HCT116 (cell line): Measurements from ENCODE around the gene RAB4B. TPM values are rescaled to one million over a fixed set of nuclear protein-coding genes. Genes with fewer than 3 reads are reported as not detected.

ENCODE experiments used
- ATAC-seq: fragments of 200-7000 bp; cut with Tn5 transposase; 2 replicates; pipeline ENCODE4 v1.9.1; 2020; ENCODE audit warnings: mild to moderate bottlenecking, moderate library complexity
- BruUV-seq: library from RNA; stranded (reverse); fragments of 400-500 nt; replicated peaks from 2 replicates; lab custom pipeline; 2021; lab: Mats Ljungman, UMichigan
- CTCF ChIA-PET: fragments of 300-600 bp; sonication (Branson Sonifier 250); formaldehyde crosslinking; loops from one replicate; lab custom pipeline; 2021; ENCODE audit warnings: antibody characterized with exemption; lab: Charles Lee
- POLR2A ChIA-PET: fragments of 300-600, 350-600 bp; sonication (Branson Sonifier 250); formaldehyde crosslinking; loops from one replicate; lab custom pipeline; 2021; ENCODE audit warnings: antibody characterized with exemption; lab: Charles Lee
- RAD21 ChIA-PET, 2 experiments: fragments of 300-600 bp; sonication (Branson Sonifier 250); formaldehyde crosslinking; loops; one replicate each; lab custom pipeline; 2023; ENCODE audit warnings: low total read pairs in 2 of 2; ENCODE audit not compliant: uncharacterized antibody in 2 of 2, unreplicated experiment in 2 of 2, low non-redundant PET in 1 of 2; lab: Charles Lee
- DNase-seq: peaks from one replicate; pipeline ENCODE4 v3.0.0-alpha.2; 2010; ENCODE audit warnings: low read depth, low spot score
- H2AFZ ChIP-seq: fragments of 200-600 bp; shearing (Covaris generic), sonication (generic); 2 replicates; pipeline ENCODE4 v1.6.1; 2017; ENCODE audit warnings: low read depth, mixed run types, mixed read lengths, antibody characterized with exemption, low read length; ENCODE audit not compliant: poor library complexity, severe bottlenecking
- H3K27ac ChIP-seq: 2 replicates; pipeline ENCODE4 v1.5.1; 2012; ENCODE audit warnings: low read depth, low read length
- H3K27me3 ChIP-seq: fragments of 200-600 bp; sonication (generic); 2 replicates; pipeline ENCODE4 v1.6.1; 2016; ENCODE audit warnings: mixed run types, low read length, mixed read lengths; ENCODE audit not compliant: insufficient read depth
- H3K36me3 ChIP-seq, 2 experiments: fragments of 200-500 bp in 1 of 2; fragments of 200-600 bp in 1 of 2; sonication (Bioruptor generic) in 1 of 2; sonication (generic) in 1 of 2; 2 replicates each; pipeline versions ENCODE4 v1.5.1 to v1.6.1; 2014 to 2016; ENCODE audit warnings: low read length in 2 of 2, inconsistent platforms in 1 of 2, mixed read lengths in 1 of 2, mixed run types in 1 of 2; ENCODE audit not compliant: insufficient read depth in 2 of 2, control insufficient read depth in 1 of 2
- H3K4me1 ChIP-seq, 2 experiments: fragments of 200-600 bp in 1 of 2; sonication (generic) in 1 of 2; 2 replicates each; pipeline versions ENCODE4 v1.5.1 to v1.6.1; 2012 to 2017; ENCODE audit warnings: low read length in 2 of 2, inconsistent platforms in 1 of 2, mild to moderate bottlenecking in 1 of 2, mixed read lengths in 1 of 2, mixed run types in 1 of 2, moderate library complexity in 1 of 2; ENCODE audit not compliant: insufficient read depth in 2 of 2, control insufficient read depth in 1 of 2
- H3K4me2 ChIP-seq: fragments of 200-600 bp; sonication (generic); 2 replicates; pipeline ENCODE4 v1.6.1; 2017; ENCODE audit warnings: mixed run types, low read length, mixed read lengths
- H3K4me3 ChIP-seq, 2 experiments: fragments of 200-600 bp in 1 of 2; sonication (generic) in 1 of 2; replicated peaks in 1 of 2; 2 replicates each; pipeline ENCODE4 v1.5.1; 2011 to 2016; ENCODE audit warnings: low read length in 2 of 2, control low read depth in 1 of 2, low read depth in 1 of 2, mild to moderate bottlenecking in 1 of 2, mixed read lengths in 1 of 2, mixed run types in 1 of 2
- H3K79me2 ChIP-seq: fragments of 200-600 bp; sonication (generic); 2 replicates; pipeline ENCODE4 v1.6.1; 2017; ENCODE audit warnings: mild to moderate bottlenecking, mixed run types, low read length, moderate library complexity, mixed read lengths; ENCODE audit not compliant: insufficient read depth
- H3K9ac ChIP-seq: fragments of 200-600 bp; sonication (generic); 2 replicates; pipeline ENCODE4 v1.6.1; 2016; ENCODE audit warnings: low read length, mixed read lengths
- H3K9me2 ChIP-seq: fragments of 200-600 bp; sonication (generic), shearing (Covaris generic); 2 replicates; pipeline ENCODE4 v1.6.1; 2017; ENCODE audit warnings: mixed run types, mild to moderate bottlenecking, moderate library complexity; ENCODE audit not compliant: insufficient read depth
- H3K9me3 ChIP-seq, 2 experiments: fragments of 200-500 bp in 1 of 2; fragments of 200-600 bp in 1 of 2; sonication (Bioruptor generic) in 1 of 2; sonication (generic) in 1 of 2; 2 replicates each; pipeline ENCODE4 v1.6.1; 2014 to 2017; ENCODE audit warnings: low read length in 2 of 2, mixed read lengths in 2 of 2, inconsistent platforms in 1 of 2, low read depth in 1 of 2, mild to moderate bottlenecking in 1 of 2, mixed run types in 1 of 2, moderate library complexity in 1 of 2; ENCODE audit not compliant: control insufficient read depth in 1 of 2, insufficient read depth in 1 of 2
- H4K20me1 ChIP-seq: fragments of 200-600 bp; sonication (generic), shearing (Covaris generic); 2 replicates; pipeline ENCODE4 v1.6.1; 2017; ENCODE audit warnings: mixed run types, mild to moderate bottlenecking, moderate library complexity; ENCODE audit not compliant: insufficient read depth
- CBX3 ChIP-seq: IDR thresholded peaks from 2 replicates; pipeline ENCODE4 v1.6.1; 2012; ENCODE audit warnings: low read depth
- CEBPB ChIP-seq: IDR thresholded peaks from 2 replicates; pipeline ENCODE4 v1.6.1; 2012; ENCODE audit warnings: low read depth
- EGR1 ChIP-seq: IDR thresholded peaks from 2 replicates; pipeline ENCODE4 v1.6.1; 2012; ENCODE audit warnings: low read depth
- ELF1 ChIP-seq: IDR thresholded peaks from 2 replicates; pipeline ENCODE4 v1.6.1; 2012; ENCODE audit warnings: low read depth, borderline replicate concordance
- EZH2 ChIP-seq: fragments of 200-600 bp; sonication (generic); IDR thresholded peaks from 2 replicates; pipeline ENCODE4 v1.6.1; 2017; ENCODE audit warnings: antibody characterized with exemption, mixed run types
- EZH2phosphoT487 ChIP-seq: fragments of 200-600 bp; IDR thresholded peaks from 2 replicates; pipeline ENCODE4 v1.6.1; 2018; ENCODE audit warnings: antibody characterized with exemption, borderline replicate concordance
- FOSL1 ChIP-seq: IDR thresholded peaks from 2 replicates; pipeline ENCODE4 v1.6.1; 2012; ENCODE audit warnings: low read depth
- JUND ChIP-seq: IDR thresholded peaks from 2 replicates; pipeline ENCODE4 v1.6.1; 2012
- POLR2A ChIP-seq: IDR thresholded peaks from 2 replicates; pipeline ENCODE4 v1.7.0; 2011; ENCODE audit warnings: borderline replicate concordance; ENCODE audit not compliant: insufficient read depth, insufficient read length; ENCODE audit errors: extremely low read depth
- POLR2AphosphoS5 ChIP-seq: IDR thresholded peaks from 2 replicates; pipeline ENCODE4 v1.6.1; 2011; ENCODE audit warnings: mild to moderate bottlenecking, low read depth, low read length, moderate library complexity
- SIN3A ChIP-seq: IDR thresholded peaks from 2 replicates; pipeline ENCODE4 v1.6.1; 2012; ENCODE audit warnings: low read depth
- SRF ChIP-seq: IDR thresholded peaks from 2 replicates; pipeline ENCODE4 v1.6.1; 2012; ENCODE audit warnings: low read depth
- YY1 ChIP-seq: IDR thresholded peaks from 2 replicates; pipeline ENCODE4 v1.6.1; 2011; ENCODE audit warnings: low read length, low read depth, moderate library complexity, mild to moderate bottlenecking; ENCODE audit not compliant: insufficient replicate concordance; ENCODE audit errors: extremely low read depth
- ZFX ChIP-seq: fragments of 450-650 bp; IDR thresholded peaks from 2 replicates; pipeline ENCODE4 v1.6.1; 2017
- intact Hi-C: fragments of 100-400 bp; cut with micrococcal nuclease; formaldehyde crosslinking; loops from 2 replicates; pipeline ENCODE4 v1.10.0; 2022
- total RNA-seq: library from RNA; stranded (reverse); gene quantifications from one replicate; pipeline ENCODE4 v1.2.1, GENCODE V29; 2021; ENCODE audit not compliant: unreplicated experiment
- TF ChIP-seq, protein P1 (sequence below): IDR thresholded peaks from 2 replicates; pipeline ENCODE4 v1.6.1; 2012; ENCODE audit warnings: low read depth
- TF ChIP-seq, protein P2 (sequence below): IDR thresholded peaks from 2 replicates; pipeline ENCODE4 v1.6.1; 2012
- TF ChIP-seq, protein P3 (sequence below): IDR thresholded peaks from 2 replicates; pipeline ENCODE4 v1.6.1; 2012
- TF ChIP-seq, protein P4 (sequence below): IDR thresholded peaks from 2 replicates; pipeline ENCODE4 v1.6.1; 2011; ENCODE audit warnings: mild to moderate bottlenecking, low read length, moderate library complexity; ENCODE audit not compliant: insufficient replicate concordance; ENCODE audit errors: extremely low read depth

The RAB4B gene
- total RNA-seq, 1 experiment from 2014 or later = 18.7 TPM

DNA sequence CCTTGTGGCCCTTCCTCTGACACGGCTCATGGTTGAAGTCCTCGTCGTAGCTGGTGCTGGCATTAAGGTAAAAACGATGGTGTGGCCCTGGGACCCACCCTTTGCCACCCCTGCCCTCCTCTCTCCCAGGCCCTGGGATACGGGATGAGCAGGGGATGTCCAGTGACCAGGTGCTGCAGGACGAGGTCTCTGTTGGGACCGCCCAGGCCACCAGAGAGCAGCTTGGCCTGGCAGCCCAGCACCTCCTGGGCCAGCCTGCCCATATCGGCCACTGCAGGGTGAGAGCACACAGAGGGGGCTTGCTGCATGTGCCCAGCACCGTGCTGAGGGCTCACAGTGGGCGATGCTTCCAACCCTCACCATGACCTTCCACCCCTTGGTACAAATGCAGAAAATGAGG is 34.1 kb upstream of the RAB4B start:
- CTCF ChIA-PET = interaction anchor here (1.2 kb wide), 2 partner anchors 12 to 34 kb away, joined by 3 read pairs; partner anchors contain the start of gene RAB4B
- Histone ChIP-seq H3K9me2 (no peaks in the 10 kb centered on the region), H2AFZ (no peak overlapping the region)

More for the DNA sequence above, 34.1 kb upstream of the RAB4B start:
- ChIA-PET RAD21 (no interaction called here), POLR2A (interaction anchor here (1.1 kb wide), 1 partner anchor 10 kb away, joined by 3 read pairs; no protein-coding TSS in a partner anchor)
- ATAC-seq (no peak), DNase-seq (no peak)
- no peaks in the 10 kb centered on the region for H3K36me3 ChIP-seq
- intact Hi-C loops = no loop called here
- H3K9me3 ChIP-seq = no peaks in the 10 kb centered on the region
- BruUV-seq = no TSS peak
- no peaks in the 10 kb centered on the region for H3K27me3 ChIP-seq
- H3K27ac ChIP-seq = no peak overlapping the region
- H3K9ac ChIP-seq = no peak overlapping the region
- no peak for TF ChIP-seq CBX3
- TF ChIP-seq POLR2A = no peak
- TF ChIP-seq YY1 = no peak
- TF ChIP-seq, protein P1, sequence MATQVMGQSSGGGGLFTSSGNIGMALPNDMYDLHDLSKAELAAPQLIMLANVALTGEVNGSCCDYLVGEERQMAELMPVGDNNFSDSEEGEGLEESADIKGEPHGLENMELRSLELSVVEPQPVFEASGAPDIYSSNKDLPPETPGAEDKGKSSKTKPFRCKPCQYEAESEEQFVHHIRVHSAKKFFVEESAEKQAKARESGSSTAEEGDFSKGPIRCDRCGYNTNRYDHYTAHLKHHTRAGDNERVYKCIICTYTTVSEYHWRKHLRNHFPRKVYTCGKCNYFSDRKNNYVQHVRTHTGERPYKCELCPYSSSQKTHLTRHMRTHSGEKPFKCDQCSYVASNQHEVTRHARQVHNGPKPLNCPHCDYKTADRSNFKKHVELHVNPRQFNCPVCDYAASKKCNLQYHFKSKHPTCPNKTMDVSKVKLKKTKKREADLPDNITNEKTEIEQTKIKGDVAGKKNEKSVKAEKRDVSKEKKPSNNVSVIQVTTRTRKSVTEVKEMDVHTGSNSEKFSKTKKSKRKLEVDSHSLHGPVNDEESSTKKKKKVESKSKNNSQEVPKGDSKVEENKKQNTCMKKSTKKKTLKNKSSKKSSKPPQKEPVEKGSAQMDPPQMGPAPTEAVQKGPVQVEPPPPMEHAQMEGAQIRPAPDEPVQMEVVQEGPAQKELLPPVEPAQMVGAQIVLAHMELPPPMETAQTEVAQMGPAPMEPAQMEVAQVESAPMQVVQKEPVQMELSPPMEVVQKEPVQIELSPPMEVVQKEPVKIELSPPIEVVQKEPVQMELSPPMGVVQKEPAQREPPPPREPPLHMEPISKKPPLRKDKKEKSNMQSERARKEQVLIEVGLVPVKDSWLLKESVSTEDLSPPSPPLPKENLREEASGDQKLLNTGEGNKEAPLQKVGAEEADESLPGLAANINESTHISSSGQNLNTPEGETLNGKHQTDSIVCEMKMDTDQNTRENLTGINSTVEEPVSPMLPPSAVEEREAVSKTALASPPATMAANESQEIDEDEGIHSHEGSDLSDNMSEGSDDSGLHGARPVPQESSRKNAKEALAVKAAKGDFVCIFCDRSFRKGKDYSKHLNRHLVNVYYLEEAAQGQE = no peak
- TF ChIP-seq SIN3A = no peak
- TF ChIP-seq EGR1 = no peak
- TF ChIP-seq EZH2phosphoT487 = no peak
- no peak for TF ChIP-seq JUND
- TF ChIP-seq SRF = no peak
- TF ChIP-seq, protein P2, sequence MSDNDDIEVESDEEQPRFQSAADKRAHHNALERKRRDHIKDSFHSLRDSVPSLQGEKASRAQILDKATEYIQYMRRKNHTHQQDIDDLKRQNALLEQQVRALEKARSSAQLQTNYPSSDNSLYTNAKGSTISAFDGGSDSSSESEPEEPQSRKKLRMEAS = no peak
- TF ChIP-seq, protein P3, sequence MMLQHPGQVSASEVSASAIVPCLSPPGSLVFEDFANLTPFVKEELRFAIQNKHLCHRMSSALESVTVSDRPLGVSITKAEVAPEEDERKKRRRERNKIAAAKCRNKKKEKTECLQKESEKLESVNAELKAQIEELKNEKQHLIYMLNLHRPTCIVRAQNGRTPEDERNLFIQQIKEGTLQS = no peak
- TF ChIP-seq ELF1 = no peak
- no peak for TF ChIP-seq ZFX
- TF ChIP-seq FOSL1 = no peak
- no peak for TF ChIP-seq POLR2AphosphoS5
- TF ChIP-seq EZH2 = no peak
- no peak for TF ChIP-seq CEBPB
- TF ChIP-seq, protein P4, sequence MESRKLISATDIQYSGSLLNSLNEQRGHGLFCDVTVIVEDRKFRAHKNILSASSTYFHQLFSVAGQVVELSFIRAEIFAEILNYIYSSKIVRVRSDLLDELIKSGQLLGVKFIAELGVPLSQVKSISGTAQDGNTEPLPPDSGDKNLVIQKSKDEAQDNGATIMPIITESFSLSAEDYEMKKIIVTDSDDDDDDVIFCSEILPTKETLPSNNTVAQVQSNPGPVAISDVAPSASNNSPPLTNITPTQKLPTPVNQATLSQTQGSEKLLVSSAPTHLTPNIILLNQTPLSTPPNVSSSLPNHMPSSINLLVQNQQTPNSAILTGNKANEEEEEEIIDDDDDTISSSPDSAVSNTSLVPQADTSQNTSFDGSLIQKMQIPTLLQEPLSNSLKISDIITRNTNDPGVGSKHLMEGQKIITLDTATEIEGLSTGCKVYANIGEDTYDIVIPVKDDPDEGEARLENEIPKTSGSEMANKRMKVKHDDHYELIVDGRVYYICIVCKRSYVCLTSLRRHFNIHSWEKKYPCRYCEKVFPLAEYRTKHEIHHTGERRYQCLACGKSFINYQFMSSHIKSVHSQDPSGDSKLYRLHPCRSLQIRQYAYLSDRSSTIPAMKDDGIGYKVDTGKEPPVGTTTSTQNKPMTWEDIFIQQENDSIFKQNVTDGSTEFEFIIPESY = no peak
- no peaks in the 10 kb centered on the region for H3K79me2 ChIP-seq
- no peak overlapping the region for H3K4me3 ChIP-seq
- no peak overlapping the region for H3K4me2 ChIP-seq
- no peaks in the 10 kb centered on the region for H4K20me1 ChIP-seq
- peaks cover 11 to 14% of the 10 kb centered on the region in 2 experiments; a peak in 2 of 4 replicates for H3K4me1 ChIP-seq
